Keratinocyte (primary cell): ENCODE measurements around the gene LHX2. TPM values are rescaled to one million over a fixed set of nuclear protein-coding genes. Genes with fewer than 3 reads are reported as not detected.

ENCODE experiments used
- DNase-seq: peaks from one replicate; pipeline ENCODE4 v3.0.0-alpha.2; 2011; ENCODE audit warnings: low read depth, missing footprints, low spot score
- FAIRE-seq: peaks from 2 replicates; lab custom pipeline; 2011; peaks lifted over from hg19 to GRCh38; lab: Jason Lieb, UNC
- H2AFZ ChIP-seq: 2 replicates; pipeline ENCODE4 v1.6.0; 2012; ENCODE audit warnings: low read length, control low read depth, inconsistent platforms; ENCODE audit not compliant: control insufficient read depth
- H3K27ac ChIP-seq: 2 replicates; pipeline ENCODE4 v1.5.1; 2011; ENCODE audit warnings: low read length; ENCODE audit not compliant: control insufficient read depth, insufficient read depth
- H3K27me3 ChIP-seq: 3 replicates; pipeline ENCODE4 v1.6.0; 2011; ENCODE audit warnings: low read length; ENCODE audit not compliant: control insufficient read depth, insufficient read depth; ENCODE audit errors: extremely low read depth
- H3K36me3 ChIP-seq, 2 experiments: 2 replicates in 1 of 2; 3 replicates in 1 of 2; pipeline ENCODE4 v1.5.1; 2011; ENCODE audit warnings: low read length in 2 of 2, mild to moderate bottlenecking in 1 of 2; ENCODE audit not compliant: control insufficient read depth in 2 of 2, insufficient read depth in 2 of 2; ENCODE audit errors: extremely low read depth in 1 of 2
- H3K4me1 ChIP-seq: 3 replicates; pipeline ENCODE4 v1.5.1; 2011; ENCODE audit warnings: low read length; ENCODE audit not compliant: control insufficient read depth, insufficient read depth; ENCODE audit errors: extremely low read depth
- H3K4me2 ChIP-seq: 3 replicates; pipeline ENCODE4 v1.6.0; 2011; ENCODE audit warnings: low read depth, low read length; ENCODE audit not compliant: control insufficient read depth, insufficient read depth; ENCODE audit errors: extremely low read depth
- H3K4me3 ChIP-seq, 3 experiments: fragments of 200-600 bp in 1 of 3; sonication (generic) in 1 of 3; 2 replicates in 2 of 3; 3 replicates in 1 of 3; pipeline ENCODE4 v1.5.1; 2011 to 2016; ENCODE audit warnings: low read length in 3 of 3, mild to moderate bottlenecking in 3 of 3, control low read depth in 2 of 3, inconsistent platforms in 1 of 3, low read depth in 1 of 3, mixed read lengths in 1 of 3, mixed run types in 1 of 3, moderate library complexity in 1 of 3; ENCODE audit not compliant: control insufficient read depth in 2 of 3, insufficient read depth in 2 of 3; ENCODE audit errors: extremely low read depth in 1 of 3
- H3K79me2 ChIP-seq: 2 replicates; pipeline ENCODE4 v1.6.0; 2012; ENCODE audit warnings: low read length; ENCODE audit not compliant: control insufficient read depth, insufficient read depth
- H3K9ac ChIP-seq: 3 replicates; pipeline ENCODE4 v1.6.0; 2011; ENCODE audit warnings: low read length; ENCODE audit not compliant: control insufficient read depth, insufficient read depth; ENCODE audit errors: extremely low read depth
- H3K9me1 ChIP-seq: 3 replicates; pipeline ENCODE4 v1.6.0; 2011; ENCODE audit warnings: low read length; ENCODE audit not compliant: control insufficient read depth, insufficient read depth; ENCODE audit errors: extremely low read depth
- H3K9me3 ChIP-seq: 2 replicates; pipeline ENCODE4 v1.5.1; 2012; ENCODE audit warnings: low read depth, low read length; ENCODE audit not compliant: control insufficient read depth
- H4K20me1 ChIP-seq: 3 replicates; pipeline ENCODE4 v1.6.0; 2011; ENCODE audit warnings: low read length; ENCODE audit not compliant: control insufficient read depth, insufficient read depth; ENCODE audit errors: extremely low read depth
- EZH2 ChIP-seq: IDR thresholded peaks from one replicate; pipeline ENCODE4 v1.6.1; 2012; ENCODE audit warnings: inconsistent platforms, mild to moderate bottlenecking, low read length, moderate library complexity
- dilution Hi-C: fragments of 300-500 bp; cut with MboI; formaldehyde crosslinking; loops from one replicate; pipeline ENCODE4 v1.7.0; 2020; ENCODE audit warnings: low sequenced_read_pairs; ENCODE audit not compliant: extremely low pct_ligation_motif_present
- polyA plus RNA-seq, 5 experiments: library from polyadenylated mRNA; depleted of rRNA in 3 of 5; stranded (reverse) in 3 of 5; stranded (forward) in 1 of 5; unstranded in 1 of 5; fragments of >200 nt; gene quantifications; 1 replicate in 1 of 5; 2 replicates in 3 of 5; 3 replicates in 1 of 5; pipeline versions ENCODE4 v1.2.1 to v1.2.3, GENCODE V29; 2011 to 2012; ENCODE audit warnings: missing spikeins in 2 of 5, low read depth in 1 of 5, low replicate concordance in 1 of 5
- TF ChIP-seq, protein P1 (sequence below), 3 experiments: IDR thresholded peaks in 1 of 3; conservative IDR thresholded peaks in 1 of 3; optimal IDR thresholded peaks in 1 of 3; 2 replicates in 2 of 3; 3 replicates in 1 of 3; pipeline versions ENCODE3 to v1.5.1; 2011; ENCODE audit warnings: low read length in 3 of 3, mild to moderate bottlenecking in 3 of 3, moderate library complexity in 2 of 3, control low read depth in 1 of 3, inconsistent platforms in 1 of 3; ENCODE audit not compliant: insufficient read depth in 2 of 3; ENCODE audit errors: extremely low read depth in 1 of 3

LHX2 gene
- polyA plus RNA-seq, 1 donor (not counting 4 experiments of a cell fraction or from before 2014, with no cell fraction given), result 0.07 TPM

DNA sequence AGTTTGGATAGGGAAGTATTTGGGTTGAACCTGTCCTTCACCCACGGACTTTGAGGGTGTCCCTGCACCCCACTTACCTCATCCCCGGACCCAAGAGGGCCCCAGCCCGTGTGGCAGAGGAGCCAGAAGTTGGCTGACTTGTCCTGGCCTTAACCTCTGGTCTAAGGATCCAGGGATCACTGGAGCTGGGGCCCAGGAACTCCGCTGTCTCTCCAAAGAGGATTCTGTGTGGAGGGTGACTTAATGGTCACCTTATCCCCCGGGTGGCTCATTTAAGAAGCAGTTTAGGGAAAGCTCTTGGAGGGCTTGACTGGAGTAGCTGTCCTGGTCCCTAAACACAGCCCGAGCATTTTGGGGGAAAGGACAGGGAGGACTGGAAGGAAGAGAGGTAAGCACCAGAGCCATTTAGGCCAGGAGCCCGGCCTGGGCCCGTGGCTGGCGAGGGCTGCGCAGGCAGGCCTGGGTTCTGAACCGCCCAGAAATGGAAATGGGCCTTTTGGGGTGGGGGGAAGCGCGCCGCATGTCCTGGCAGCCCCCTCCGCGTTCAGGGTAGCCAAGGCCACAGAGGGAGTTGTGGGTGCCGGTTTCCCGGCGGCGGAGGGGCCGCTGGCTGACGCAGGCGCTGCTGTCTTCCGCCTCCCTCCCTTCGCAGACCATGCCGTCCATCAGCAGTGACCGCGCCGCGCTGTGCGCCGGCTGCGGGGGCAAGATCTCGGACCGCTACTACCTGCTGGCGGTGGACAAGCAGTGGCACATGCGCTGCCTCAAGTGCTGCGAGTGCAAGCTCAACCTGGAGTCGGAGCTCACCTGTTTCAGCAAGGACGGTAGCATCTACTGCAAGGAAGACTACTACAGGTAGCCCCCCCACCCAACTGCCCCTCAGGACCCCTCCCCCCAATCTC, 2.0 kb downstream of the LHX2 start:
- TF ChIP-seq, protein P1, sequence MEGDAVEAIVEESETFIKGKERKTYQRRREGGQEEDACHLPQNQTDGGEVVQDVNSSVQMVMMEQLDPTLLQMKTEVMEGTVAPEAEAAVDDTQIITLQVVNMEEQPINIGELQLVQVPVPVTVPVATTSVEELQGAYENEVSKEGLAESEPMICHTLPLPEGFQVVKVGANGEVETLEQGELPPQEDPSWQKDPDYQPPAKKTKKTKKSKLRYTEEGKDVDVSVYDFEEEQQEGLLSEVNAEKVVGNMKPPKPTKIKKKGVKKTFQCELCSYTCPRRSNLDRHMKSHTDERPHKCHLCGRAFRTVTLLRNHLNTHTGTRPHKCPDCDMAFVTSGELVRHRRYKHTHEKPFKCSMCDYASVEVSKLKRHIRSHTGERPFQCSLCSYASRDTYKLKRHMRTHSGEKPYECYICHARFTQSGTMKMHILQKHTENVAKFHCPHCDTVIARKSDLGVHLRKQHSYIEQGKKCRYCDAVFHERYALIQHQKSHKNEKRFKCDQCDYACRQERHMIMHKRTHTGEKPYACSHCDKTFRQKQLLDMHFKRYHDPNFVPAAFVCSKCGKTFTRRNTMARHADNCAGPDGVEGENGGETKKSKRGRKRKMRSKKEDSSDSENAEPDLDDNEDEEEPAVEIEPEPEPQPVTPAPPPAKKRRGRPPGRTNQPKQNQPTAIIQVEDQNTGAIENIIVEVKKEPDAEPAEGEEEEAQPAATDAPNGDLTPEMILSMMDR (optimal IDR thresholded peaks at IDR 0.05 in 1 of 3, IDR thresholded peaks at IDR 0.05 in 1 of 3, conservative IDR thresholded peaks at IDR 0.05 in 1 of 3; ENCODE audit: extremely low read depth in 1 of 3, insufficient read depth in 2 of 3, low read length in 3 of 3), result no peak
- peak; percentile 54 for TF ChIP-seq EZH2
- no peak for FAIRE-seq
- peaks cover 98% of the 10 kb centered on the region for H3K27me3 ChIP-seq
- H3K4me2 ChIP-seq, result no peak overlapping the region
- H3K4me1 ChIP-seq, result peaks cover 4% of the 10 kb centered on the region
- no peak overlapping the region for H2AFZ ChIP-seq
- no peaks in the 10 kb centered on the region for H3K9me3 ChIP-seq
- no peak overlapping the region for H3K4me3 ChIP-seq
- H3K9me1 ChIP-seq, result no peaks in the 10 kb centered on the region
- no peaks in the 10 kb centered on the region for H3K79me2 ChIP-seq
- dilution Hi-C loops, result no loop called here
- no peaks in the 10 kb centered on the region for H4K20me1 ChIP-seq
- DNase-seq, result no peak
- H3K27ac ChIP-seq, result no peak overlapping the region
- H3K36me3 ChIP-seq, result no peaks in the 10 kb centered on the region
- H3K9ac ChIP-seq, result no peak overlapping the region

DNA sequence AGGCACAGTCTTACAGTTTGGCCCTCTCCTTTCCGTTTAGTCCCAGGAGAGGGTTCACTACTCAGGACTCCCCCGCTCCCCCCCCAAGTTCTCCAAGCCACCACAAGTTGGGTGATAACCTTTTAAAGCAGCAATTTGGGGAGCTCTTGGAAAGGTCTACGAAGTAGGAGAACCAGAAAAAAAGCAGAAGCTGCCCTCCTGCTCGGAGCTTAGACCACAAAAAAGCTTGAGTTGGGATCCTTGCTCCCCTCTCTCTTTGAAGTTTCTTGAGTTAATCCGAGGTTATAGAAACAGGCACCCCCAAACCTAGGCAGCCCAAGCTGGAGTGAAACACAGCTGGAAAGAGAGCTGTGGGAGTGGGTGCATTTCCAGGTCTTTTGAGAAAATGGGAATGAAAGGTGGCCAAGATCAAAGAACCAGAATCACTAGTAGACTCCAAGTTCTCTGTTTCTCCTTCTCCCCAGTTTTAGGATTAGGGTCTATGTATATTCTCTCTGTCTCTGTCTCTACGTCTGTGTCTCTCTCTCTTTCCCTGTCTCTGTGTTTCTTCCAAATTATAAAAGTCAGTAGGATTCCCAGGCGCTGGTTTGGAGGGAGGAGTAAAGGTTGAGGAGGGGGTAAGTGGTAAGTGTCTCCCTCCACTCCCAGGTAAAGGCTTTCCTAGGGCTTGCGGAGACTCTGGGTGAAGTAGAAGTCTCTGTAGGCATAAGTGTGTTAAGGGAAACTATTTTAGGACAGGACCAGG, 2.8 kb downstream of the LHX2 start:
- H3K36me3 ChIP-seq, result no peaks in the 10 kb centered on the region
- H3K9me1 ChIP-seq, result no peaks in the 10 kb centered on the region
- H2AFZ ChIP-seq, result no peak overlapping the region
- peak; percentile 52 for TF ChIP-seq EZH2
- TF ChIP-seq, protein P1 (optimal IDR thresholded peaks at IDR 0.05 in 1 of 3, IDR thresholded peaks at IDR 0.05 in 1 of 3, conservative IDR thresholded peaks at IDR 0.05 in 1 of 3; ENCODE audit: extremely low read depth in 1 of 3, insufficient read depth in 2 of 3, low read length in 3 of 3), result no peak
- H3K27me3 ChIP-seq, result peaks cover 98% of the 10 kb centered on the region
- H3K9me3 ChIP-seq, result no peaks in the 10 kb centered on the region
- H3K4me1 ChIP-seq, result no peaks in the 10 kb centered on the region
- no peak overlapping the region for H3K27ac ChIP-seq
- no peak for DNase-seq
- no peak overlapping the region for H3K4me2 ChIP-seq
- H3K4me3 ChIP-seq, result no peak overlapping the region
- no peaks in the 10 kb centered on the region for H3K79me2 ChIP-seq
- no peak overlapping the region for H3K9ac ChIP-seq
- no peak for FAIRE-seq
- no peaks in the 10 kb centered on the region for H4K20me1 ChIP-seq
- dilution Hi-C loops, result no loop called here
